Activated T-cell treated with anti-CD3 and anti-CD28 coated beads, Interleukin-2, amount 50 U/mL, for 24 hours (primary cell): Measurements from ENCODE around the gene SHH.
A peak's percentile ranks its signal among the peaks of the same experiment; 100 is the strongest.

Experiments used
- DNase-seq: peaks from one replicate; pipeline ENCODE4 v3.0.0-alpha.2; 2020
- H3K27ac Mint-ChIP-seq: 2 replicates; pipeline ENCODE4 v1.8.0; 2020; ENCODE audit warnings: mild to moderate bottlenecking, mixed read lengths
- H3K27me3 Mint-ChIP-seq: 2 replicates; pipeline ENCODE4 v1.8.0; 2020; ENCODE audit warnings: mixed read lengths
- H3K36me3 Mint-ChIP-seq: 2 replicates; pipeline ENCODE4 v1.8.0; 2020; ENCODE audit warnings: low read depth, mixed read lengths
- H3K4me1 Mint-ChIP-seq: 2 replicates; pipeline ENCODE4 v1.8.0; 2020; ENCODE audit warnings: low read depth, mixed read lengths
- H3K4me3 Mint-ChIP-seq: 2 replicates; pipeline ENCODE4 v1.8.0; 2020; ENCODE audit warnings: mild to moderate bottlenecking, moderate library complexity, mixed read lengths
- H3K9me3 Mint-ChIP-seq: 2 replicates; pipeline ENCODE4 v1.8.0; 2020; ENCODE audit warnings: mixed read lengths

Gene SHH

DNA sequence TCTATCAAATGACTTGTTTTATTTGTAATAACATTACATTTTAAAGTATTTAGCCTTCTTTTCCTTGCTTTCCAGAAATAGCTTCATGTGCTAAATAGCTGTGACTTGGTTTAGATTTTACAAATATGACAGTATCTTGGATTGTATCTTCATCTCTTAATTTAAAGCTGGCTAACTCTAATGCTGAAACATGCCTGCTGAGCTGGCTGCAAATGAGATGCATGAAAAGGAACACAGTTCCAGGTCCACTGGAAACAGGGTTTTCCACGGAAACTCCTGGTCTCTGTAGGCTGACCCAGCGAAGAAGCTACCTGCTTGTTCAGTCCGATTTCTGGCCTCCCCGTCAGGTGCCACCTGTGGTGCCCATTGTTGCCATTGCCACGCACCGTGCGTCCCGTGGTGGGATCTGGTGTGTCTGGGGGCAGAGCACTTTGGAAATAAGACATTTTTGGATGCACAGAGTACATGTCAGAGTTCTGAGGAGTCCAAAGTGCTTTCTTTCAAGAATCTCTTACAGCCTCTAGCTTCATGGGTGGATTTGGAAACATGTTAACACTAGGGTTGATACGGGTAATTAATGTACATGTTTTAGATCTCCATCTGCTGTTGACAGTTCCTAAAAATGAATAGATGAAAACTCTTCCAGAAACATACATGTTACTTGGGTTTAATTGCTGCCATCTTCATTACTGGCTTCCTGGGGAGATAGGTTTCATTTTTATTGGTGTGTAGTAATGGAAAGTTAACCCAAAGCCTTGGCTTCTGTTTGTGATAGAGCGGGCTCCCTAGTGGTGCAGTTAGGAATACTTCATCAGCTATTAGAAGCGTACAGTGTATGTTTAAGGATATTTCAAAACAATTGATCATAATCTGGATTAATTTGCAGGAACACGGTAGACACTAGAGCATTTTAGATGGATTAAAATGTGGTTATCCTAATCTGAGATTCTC, 45.0 kb downstream of the SHH start:
- H3K27ac Mint-ChIP-seq, result peak overlapping the region; percentile 10
- DNase-seq, result no peak
- H3K9me3 Mint-ChIP-seq, result no peaks in the 10 kb centered on the region
- peaks cover 37% of the 10 kb centered on the region for H3K4me1 Mint-ChIP-seq
- no peaks in the 10 kb centered on the region for H3K27me3 Mint-ChIP-seq
- H3K4me3 Mint-ChIP-seq, result no peak overlapping the region
- H3K36me3 Mint-ChIP-seq, result peaks cover 90% of the 10 kb centered on the region

GRCh38 chr7:155766386-155766785, 45.9 kb downstream of the SHH start:
- H3K4me1 Mint-ChIP-seq, result peaks cover 45% of the 10 kb centered on the region
- no peak overlapping the region for H3K4me3 Mint-ChIP-seq
- no peaks in the 10 kb centered on the region for H3K27me3 Mint-ChIP-seq
- peaks cover 87% of the 10 kb centered on the region for H3K36me3 Mint-ChIP-seq
- H3K27ac Mint-ChIP-seq, result no peak overlapping the region
- DNase-seq, result no peak
- H3K9me3 Mint-ChIP-seq, result no peaks in the 10 kb centered on the region

DNA sequence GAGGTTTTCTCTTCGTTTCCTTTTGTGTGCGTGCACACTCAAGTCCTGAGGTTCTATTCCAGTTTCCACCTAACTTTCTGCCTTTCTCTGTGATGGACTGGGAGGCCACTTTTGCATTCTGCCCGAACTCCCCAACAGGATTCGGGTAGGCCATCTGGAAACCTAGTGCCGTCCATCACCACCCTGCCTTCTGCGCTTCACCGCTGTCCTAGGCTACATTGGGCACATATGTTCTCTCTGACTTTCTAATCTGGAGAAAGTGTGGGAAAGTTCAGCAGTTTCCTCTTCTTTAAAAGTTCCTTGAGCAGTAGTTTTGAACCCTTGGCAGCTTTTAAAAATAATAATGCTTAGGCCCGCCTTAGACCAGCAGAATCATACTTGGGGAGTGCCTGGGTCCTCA, 46.8 kb downstream of the SHH start:
- Mint-ChIP-seq H3K4me3 (no peak overlapping the region), H3K36me3 (peaks cover 84% of the 10 kb centered on the region), H3K27ac (peak overlapping the region; percentile 82), H3K4me1 (peaks cover 54% of the 10 kb centered on the region), H3K9me3 (no peaks in the 10 kb centered on the region), H3K27me3 (no peaks in the 10 kb centered on the region)
- DNase-seq, result no peak

DNA sequence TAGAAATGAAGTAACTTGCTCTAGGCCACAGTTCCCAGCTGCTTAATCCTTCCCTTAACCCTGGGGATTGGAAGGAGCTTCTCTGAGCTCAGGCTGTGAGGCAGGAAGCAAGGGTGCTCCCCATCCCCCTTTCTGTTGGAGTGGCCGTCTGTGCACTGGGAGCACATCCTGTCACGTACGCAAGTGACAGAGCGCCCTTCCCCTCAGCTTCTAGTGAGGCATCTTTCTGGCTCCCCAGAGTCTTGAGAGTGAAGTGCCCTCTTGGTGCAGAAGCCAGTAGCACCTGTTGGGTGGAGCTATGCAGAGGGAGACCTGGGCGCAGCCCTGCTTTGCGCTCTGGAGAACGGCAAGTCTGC, 47.8 kb downstream of the SHH start:
- H3K4me3 Mint-ChIP-seq, result peak overlapping the region; percentile 64
- H3K9me3 Mint-ChIP-seq, result no peaks in the 10 kb centered on the region
- H3K4me1 Mint-ChIP-seq, result peaks cover 61% of the 10 kb centered on the region
- H3K27me3 Mint-ChIP-seq, result no peaks in the 10 kb centered on the region
- peak; percentile 61 for DNase-seq
- peak overlapping the region; percentile 98 for H3K27ac Mint-ChIP-seq
- peaks cover 83% of the 10 kb centered on the region for H3K36me3 Mint-ChIP-seq

DNA sequence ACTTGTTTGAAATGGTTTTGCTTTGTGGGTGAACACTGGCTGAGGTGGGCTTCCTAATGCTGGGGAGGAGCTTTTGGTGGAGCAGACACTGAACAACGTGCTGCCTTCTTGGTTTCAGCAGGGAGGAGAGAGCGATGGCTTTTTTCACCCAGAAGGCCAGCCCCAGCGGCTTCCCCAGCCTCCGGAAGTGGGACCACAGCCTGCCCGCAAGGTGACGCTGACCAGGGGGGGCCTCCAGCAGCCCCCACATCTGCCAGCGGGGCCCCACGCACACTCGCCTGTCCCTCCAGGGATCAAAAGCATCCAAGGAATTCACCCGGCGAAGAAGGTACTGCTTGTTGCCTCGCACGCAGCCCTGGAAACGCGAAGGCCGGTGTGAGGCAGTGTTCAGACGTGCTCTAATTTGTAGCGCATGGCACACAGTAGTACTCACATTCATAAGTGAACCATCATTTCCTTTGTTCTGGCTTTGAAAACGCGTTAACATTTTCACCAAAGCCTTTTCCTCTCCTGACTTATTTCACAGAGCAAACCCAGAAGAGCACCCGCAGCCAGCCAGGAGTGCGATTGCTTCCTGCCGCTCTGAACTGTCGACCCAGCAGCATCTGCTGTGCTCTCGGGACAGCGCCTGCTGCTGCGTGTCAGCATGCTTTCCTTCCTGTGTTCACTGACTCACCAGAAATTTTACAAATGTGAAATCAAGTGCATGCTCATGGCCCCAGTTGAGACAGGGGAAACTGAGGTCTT, 48.4 kb downstream of the SHH start:
- H3K4me1 Mint-ChIP-seq, result peaks cover 62% of the 10 kb centered on the region
- peak overlapping the region; percentile 64 for H3K4me3 Mint-ChIP-seq
- no peaks in the 10 kb centered on the region for H3K27me3 Mint-ChIP-seq
- H3K36me3 Mint-ChIP-seq, result peaks cover 81% of the 10 kb centered on the region
- peak; percentile 70 for DNase-seq
- no peaks in the 10 kb centered on the region for H3K9me3 Mint-ChIP-seq
- H3K27ac Mint-ChIP-seq, result peak overlapping the region; percentile 98

DNA sequence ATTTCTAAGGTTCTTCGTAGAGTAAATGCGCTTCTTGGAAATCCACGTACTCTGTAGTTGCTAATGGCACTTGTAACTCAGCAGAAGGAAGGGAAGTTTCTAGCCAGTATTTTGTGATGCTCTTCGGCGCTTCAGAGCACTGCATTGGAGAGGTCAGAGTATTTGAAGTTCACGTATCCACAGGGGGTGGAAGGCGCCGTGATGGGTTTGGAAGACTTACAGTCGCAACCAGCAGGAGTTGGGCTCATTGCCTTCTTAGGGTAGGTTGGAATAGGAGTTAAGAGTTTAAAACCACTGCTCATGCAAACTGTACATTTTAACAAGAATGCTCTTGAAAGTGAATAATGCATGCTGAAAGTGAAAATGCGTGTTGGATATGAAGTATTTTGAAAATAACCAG, 49.1 kb downstream of the SHH start:
- Mint-ChIP-seq H3K27ac (peak overlapping the region; percentile 98), H3K36me3 (peaks cover 81% of the 10 kb centered on the region), H3K27me3 (no peaks in the 10 kb centered on the region), H3K9me3 (no peaks in the 10 kb centered on the region), H3K4me1 (peaks cover 68% of the 10 kb centered on the region), H3K4me3 (peak overlapping the region; percentile 64)
- DNase-seq, result no peak

DNA sequence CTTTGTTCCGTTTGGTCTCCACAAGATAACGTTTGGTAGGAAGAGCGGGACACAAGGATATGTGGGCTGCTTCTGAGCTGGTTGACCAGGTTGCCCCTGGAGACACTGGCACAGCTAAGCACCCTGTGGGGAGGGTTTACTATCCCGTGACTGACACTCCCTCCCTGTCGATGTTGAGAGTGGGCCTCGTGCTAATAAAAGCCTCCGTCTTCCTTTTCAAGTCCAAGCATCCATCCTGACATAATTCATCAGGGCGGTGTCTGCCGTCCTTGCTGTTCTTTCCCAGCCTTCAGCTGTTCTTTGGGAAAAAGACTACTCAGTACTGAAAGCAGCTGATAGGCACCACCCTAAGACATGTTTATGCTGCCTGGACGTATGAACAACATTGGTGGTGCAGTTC, 49.6 kb downstream of the SHH start:
- peak overlapping the region; percentile 98 for H3K27ac Mint-ChIP-seq
- peak overlapping the region; percentile 64 for H3K4me3 Mint-ChIP-seq
- no peaks in the 10 kb centered on the region for H3K9me3 Mint-ChIP-seq
- H3K4me1 Mint-ChIP-seq, result peaks cover 72% of the 10 kb centered on the region
- H3K27me3 Mint-ChIP-seq, result no peaks in the 10 kb centered on the region
- DNase-seq, result no peak
- H3K36me3 Mint-ChIP-seq, result peaks cover 81% of the 10 kb centered on the region

- H3K27me3 Mint-ChIP-seq, result no peaks in the 10 kb centered on the region
- no peaks in the 10 kb centered on the region for H3K9me3 Mint-ChIP-seq
- H3K36me3 Mint-ChIP-seq, result peaks cover 79% of the 10 kb centered on the region
- H3K4me1 Mint-ChIP-seq, result peaks cover 74% of the 10 kb centered on the region
- H3K4me3 Mint-ChIP-seq, result no peak overlapping the region
- peak overlapping the region; percentile 1 for H3K27ac Mint-ChIP-seq
- DNase-seq, result no peak
Observed at GRCh38 chr7:155762036-155762435, 50.2 kb downstream of the SHH start.

GRCh38 chr7:155761162-155761561, 51.1 kb downstream of the SHH start:
- no peak overlapping the region for H3K4me3 Mint-ChIP-seq
- peaks cover 79% of the 10 kb centered on the region for H3K36me3 Mint-ChIP-seq
- peak overlapping the region; percentile 23 for H3K27ac Mint-ChIP-seq
- no peaks in the 10 kb centered on the region for H3K27me3 Mint-ChIP-seq
- H3K4me1 Mint-ChIP-seq, result peaks cover 82% of the 10 kb centered on the region
- H3K9me3 Mint-ChIP-seq, result no peaks in the 10 kb centered on the region
- no peak for DNase-seq

GRCh38 chr7:155759740-155760430, 52.4 kb downstream of the SHH start:
- no peak for DNase-seq
- Mint-ChIP-seq H3K27me3 (no peaks in the 10 kb centered on the region), H3K4me3 (no peak overlapping the region), H3K9me3 (no peaks in the 10 kb centered on the region), H3K4me1 (peaks cover 86% of the 10 kb centered on the region), H3K27ac (peak overlapping the region; percentile 59), H3K36me3 (peaks cover 74% of the 10 kb centered on the region)

DNA sequence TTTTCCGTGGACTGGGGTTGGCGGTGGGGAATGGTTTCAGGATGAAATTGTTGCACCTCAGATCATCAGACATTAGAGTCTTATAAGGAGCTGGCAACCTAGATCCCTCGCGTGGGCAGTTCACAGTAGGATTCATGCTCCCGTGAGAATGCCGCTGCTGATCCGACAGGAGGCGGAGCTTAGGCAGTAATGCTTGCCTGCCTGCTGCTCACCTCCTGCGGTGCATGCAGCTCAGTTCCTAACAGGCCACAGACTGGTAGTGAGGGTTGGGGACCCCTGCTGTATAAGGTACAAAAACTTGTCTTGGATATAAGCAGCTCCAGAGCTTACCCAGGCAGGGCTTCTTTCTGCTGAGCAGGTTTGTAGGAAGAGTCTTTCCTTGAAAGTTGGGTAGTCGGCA, 53.9 kb downstream of the SHH start:
- no peak overlapping the region for H3K4me3 Mint-ChIP-seq
- peaks cover 86% of the 10 kb centered on the region for H3K4me1 Mint-ChIP-seq
- DNase-seq, result no peak
- peak overlapping the region; percentile 33 for H3K27ac Mint-ChIP-seq
- H3K9me3 Mint-ChIP-seq, result no peaks in the 10 kb centered on the region
- no peaks in the 10 kb centered on the region for H3K27me3 Mint-ChIP-seq
- H3K36me3 Mint-ChIP-seq, result peaks cover 70% of the 10 kb centered on the region

- no peaks in the 10 kb centered on the region for H3K27me3 Mint-ChIP-seq
- peaks cover 86% of the 10 kb centered on the region for H3K4me1 Mint-ChIP-seq
- no peak overlapping the region for H3K4me3 Mint-ChIP-seq
- H3K36me3 Mint-ChIP-seq, result peaks cover 76% of the 10 kb centered on the region
- no peaks in the 10 kb centered on the region for H3K9me3 Mint-ChIP-seq
- no peak for DNase-seq
- H3K27ac Mint-ChIP-seq, result peak overlapping the region; percentile 49
Observed at GRCh38 chr7:155756322-155756721, 55.9 kb downstream of the SHH start.

DNA sequence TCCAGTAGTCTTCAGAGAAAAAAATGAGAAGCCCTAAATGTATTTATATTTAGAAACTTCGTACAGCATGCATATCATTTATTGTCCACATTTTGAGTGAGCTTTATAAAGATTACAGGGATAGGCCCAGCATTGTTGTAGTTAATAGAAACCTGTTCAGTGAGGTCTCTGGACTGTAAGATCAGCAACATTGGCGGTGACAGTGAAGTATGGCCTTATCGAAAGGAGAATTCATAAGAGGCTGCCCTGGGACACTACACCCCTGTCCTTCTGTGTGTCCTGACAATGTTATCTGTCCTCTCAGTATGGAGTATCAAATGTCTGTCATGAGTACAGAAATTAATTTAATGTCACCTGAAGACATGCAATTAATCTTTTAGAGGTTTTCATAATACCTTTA, 57.2 kb downstream of the SHH start:
- Mint-ChIP-seq H3K4me3 (no peak overlapping the region), H3K36me3 (peaks cover 69% of the 10 kb centered on the region), H3K27ac (no peak overlapping the region)

DNA sequence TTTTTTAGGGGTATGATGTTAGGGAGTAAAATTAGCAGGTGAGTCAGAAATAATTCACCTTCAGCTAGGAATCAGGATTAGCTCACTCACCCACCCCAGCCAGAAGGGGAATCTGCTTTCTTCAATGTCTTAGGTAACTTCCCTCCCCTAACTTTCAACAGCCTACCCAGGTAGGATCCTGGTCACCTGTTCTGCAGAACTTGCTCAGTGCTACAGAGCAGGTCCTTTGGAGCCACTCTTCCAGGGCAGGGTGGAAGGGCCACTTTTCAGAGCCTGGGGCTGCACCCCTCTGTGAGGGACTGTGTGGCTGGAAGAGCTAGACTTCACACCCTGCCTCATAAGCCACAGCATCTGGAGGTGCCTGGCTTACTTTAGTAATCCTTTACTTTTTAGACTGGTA, 58.1 kb downstream of the SHH start:
- Mint-ChIP-seq H3K9me3 (no peaks in the 10 kb centered on the region), H3K4me1 (peaks cover 91% of the 10 kb centered on the region), H3K27me3 (no peaks in the 10 kb centered on the region), H3K27ac (peak overlapping the region; percentile 66), H3K4me3 (no peak overlapping the region), H3K36me3 (peaks cover 71% of the 10 kb centered on the region)
- no peak for DNase-seq

More for the DNA sequence above, 57.2 kb downstream of the SHH start:
- Mint-ChIP-seq H3K4me1 (peaks cover 86% of the 10 kb centered on the region), H3K27me3 (no peaks in the 10 kb centered on the region), H3K9me3 (no peaks in the 10 kb centered on the region)
- no peak for DNase-seq
